ENCODE data around the gene INHBA.

- no peak for TF ChIP-seq FOXM1 (IDR thresholded peaks at IDR 0.05; ENCODE audit: borderline replicate concordance, low read depth)
- TF ChIP-seq EP300 (IDR thresholded peaks at IDR 0.05; ENCODE audit: borderline replicate concordance), result no peak
- no peak for TF ChIP-seq TCF12 (IDR thresholded peaks at IDR 0.05; ENCODE audit: low read depth)
- no peak for TF ChIP-seq YY1 (IDR thresholded peaks at IDR 0.05; ENCODE audit: low read depth)
- TF ChIP-seq, protein P1, sequence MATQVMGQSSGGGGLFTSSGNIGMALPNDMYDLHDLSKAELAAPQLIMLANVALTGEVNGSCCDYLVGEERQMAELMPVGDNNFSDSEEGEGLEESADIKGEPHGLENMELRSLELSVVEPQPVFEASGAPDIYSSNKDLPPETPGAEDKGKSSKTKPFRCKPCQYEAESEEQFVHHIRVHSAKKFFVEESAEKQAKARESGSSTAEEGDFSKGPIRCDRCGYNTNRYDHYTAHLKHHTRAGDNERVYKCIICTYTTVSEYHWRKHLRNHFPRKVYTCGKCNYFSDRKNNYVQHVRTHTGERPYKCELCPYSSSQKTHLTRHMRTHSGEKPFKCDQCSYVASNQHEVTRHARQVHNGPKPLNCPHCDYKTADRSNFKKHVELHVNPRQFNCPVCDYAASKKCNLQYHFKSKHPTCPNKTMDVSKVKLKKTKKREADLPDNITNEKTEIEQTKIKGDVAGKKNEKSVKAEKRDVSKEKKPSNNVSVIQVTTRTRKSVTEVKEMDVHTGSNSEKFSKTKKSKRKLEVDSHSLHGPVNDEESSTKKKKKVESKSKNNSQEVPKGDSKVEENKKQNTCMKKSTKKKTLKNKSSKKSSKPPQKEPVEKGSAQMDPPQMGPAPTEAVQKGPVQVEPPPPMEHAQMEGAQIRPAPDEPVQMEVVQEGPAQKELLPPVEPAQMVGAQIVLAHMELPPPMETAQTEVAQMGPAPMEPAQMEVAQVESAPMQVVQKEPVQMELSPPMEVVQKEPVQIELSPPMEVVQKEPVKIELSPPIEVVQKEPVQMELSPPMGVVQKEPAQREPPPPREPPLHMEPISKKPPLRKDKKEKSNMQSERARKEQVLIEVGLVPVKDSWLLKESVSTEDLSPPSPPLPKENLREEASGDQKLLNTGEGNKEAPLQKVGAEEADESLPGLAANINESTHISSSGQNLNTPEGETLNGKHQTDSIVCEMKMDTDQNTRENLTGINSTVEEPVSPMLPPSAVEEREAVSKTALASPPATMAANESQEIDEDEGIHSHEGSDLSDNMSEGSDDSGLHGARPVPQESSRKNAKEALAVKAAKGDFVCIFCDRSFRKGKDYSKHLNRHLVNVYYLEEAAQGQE (IDR thresholded peaks at IDR 0.05; ENCODE audit: low read depth), result no peak
- TF ChIP-seq NFIC (IDR thresholded peaks at IDR 0.05), result no peak
- TF ChIP-seq TAF1 (IDR thresholded peaks at IDR 0.05; ENCODE audit: low read depth), result no peak
- TF ChIP-seq, protein P2, sequence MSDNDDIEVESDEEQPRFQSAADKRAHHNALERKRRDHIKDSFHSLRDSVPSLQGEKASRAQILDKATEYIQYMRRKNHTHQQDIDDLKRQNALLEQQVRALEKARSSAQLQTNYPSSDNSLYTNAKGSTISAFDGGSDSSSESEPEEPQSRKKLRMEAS (IDR thresholded peaks at IDR 0.05), result no peak
- no peak for TF ChIP-seq TEAD4 (IDR thresholded peaks at IDR 0.05)
These were observed 59.3 kb downstream of the INHBA start for GRCh38 chr7:41643616-41644015.
